K562 (cell line): ENCODE measurements around the gene MLXIPL. TPM values are rescaled to one million over a fixed set of nuclear protein-coding genes. Genes with fewer than 3 reads are reported as not detected.
A peak's percentile ranks its signal among the peaks of the same experiment; 100 is the strongest.

Experiments used
- CHD1 ChIP-seq: fragments of 200-600 bp; sonication (generic); IDR thresholded peaks from one replicate; pipeline ENCODE4 v1.6.1; 2012; ENCODE audit warnings: mild to moderate bottlenecking, moderate library complexity, low read length, inconsistent platforms
- CHD4 ChIP-seq: fragments of 200-600 bp; sonication (generic); IDR thresholded peaks from 3 replicates; pipeline ENCODE4 v1.6.1; 2012; ENCODE audit warnings: low read depth, mild to moderate bottlenecking, mixed read lengths, low read length, inconsistent platforms; ENCODE audit not compliant: insufficient read depth, insufficient replicate concordance, poor library complexity, severe bottlenecking
- FIP1L1 ChIP-seq: fragments of 200-400 bp; formaldehyde crosslinking; IDR thresholded peaks from 2 replicates; pipeline ENCODE4 v1.6.1; 2018; ENCODE audit warnings: mild to moderate bottlenecking, low read depth, low read length; ENCODE audit not compliant: poor library complexity, severe bottlenecking
- HMG20A ChIP-seq: fragments of 450-650 bp; formaldehyde crosslinking; conservative IDR thresholded peaks from 2 replicates; pipeline ENCODE4 v1.4.0; 2020; ENCODE audit warnings: mild to moderate bottlenecking, mixed read lengths
- HMGN3 ChIP-seq: IDR thresholded peaks from 2 replicates; pipeline ENCODE4 v1.6.1; 2011; ENCODE audit warnings: borderline replicate concordance, low read depth, mild to moderate bottlenecking, mixed read lengths, low read length; ENCODE audit not compliant: insufficient read length; ENCODE audit errors: extremely low read depth
- HOXB6 ChIP-seq: fragments of 250-450 bp; sonication (Bioruptor Pico); IDR thresholded peaks from 2 replicates; pipeline ENCODE4 v1.5.1; 2022; ENCODE audit warnings: mild to moderate bottlenecking, borderline replicate concordance
- KAT2B ChIP-seq: IDR thresholded peaks from one replicate; pipeline ENCODE4 v1.6.1; 2012; ENCODE audit warnings: low read depth, mild to moderate bottlenecking, control low read depth, inconsistent platforms, low read length, moderate library complexity
- LEF1 ChIP-seq: fragments of 450-650 bp; IDR thresholded peaks from 2 replicates; pipeline ENCODE4 v1.6.1; 2016; ENCODE audit warnings: mild to moderate bottlenecking
- NFE2L1 ChIP-seq: fragments of 450-650 bp; IDR thresholded peaks from 2 replicates; pipeline ENCODE4 v1.6.1; 2016; ENCODE audit warnings: missing genetic modification characterization, low read depth, mild to moderate bottlenecking, missing compliant biosample characterization, moderate library complexity, borderline replicate concordance
- NR1H2 ChIP-seq: sonication (generic); formaldehyde crosslinking; IDR thresholded peaks from 2 replicates; pipeline ENCODE4 v1.4.0; 2020; ENCODE audit warnings: mild to moderate bottlenecking, missing genetic modification reagents
- PHF8 ChIP-seq: fragments of 200-600 bp; sonication (generic); IDR thresholded peaks from 2 replicates; pipeline ENCODE4 v1.6.1; 2012; ENCODE audit warnings: mixed run types, mild to moderate bottlenecking, inconsistent platforms, low read length, moderate library complexity, borderline replicate concordance
- POLR2A ChIP-seq: fragments of 450-650 bp; conservative IDR thresholded peaks from 2 replicates; pipeline ENCODE4 v1.6.1; 2016
- PTTG1 ChIP-seq: fragments of 450-650 bp; IDR thresholded peaks from 2 replicates; pipeline ENCODE4 v1.6.1; 2016; ENCODE audit warnings: low read depth, mild to moderate bottlenecking, missing genetic modification characterization, missing compliant biosample characterization
- SIN3A ChIP-seq, 2 experiments: fragments of 150-350 bp in 1 of 2; IDR thresholded peaks; 2 replicates each; pipeline ENCODE4 v1.6.1; 2011 to 2016; ENCODE audit warnings: borderline replicate concordance in 2 of 2, low read depth in 2 of 2, low read length in 2 of 2, mild to moderate bottlenecking in 2 of 2, moderate library complexity in 2 of 2; ENCODE audit not compliant: control insufficient read depth in 1 of 2
- SPI1 ChIP-seq: IDR thresholded peaks from 2 replicates; pipeline ENCODE4 v1.6.1; 2011; ENCODE audit warnings: low read depth, low read length, control low read depth, borderline replicate concordance
- STAT5A ChIP-seq: IDR thresholded peaks from 2 replicates; pipeline ENCODE4 v1.6.1; 2012; ENCODE audit warnings: low read length, inconsistent platforms, borderline replicate concordance
- SUPT5H ChIP-seq: fragments of 450-650 bp; IDR thresholded peaks from 2 replicates; pipeline ENCODE4 v1.6.1; 2016
- TARDBP ChIP-seq: fragments of 450-650 bp; IDR thresholded peaks from 2 replicates; pipeline ENCODE4 v1.6.1; 2016
- TBP ChIP-seq: optimal IDR thresholded peaks from 2 replicates; pipeline ENCODE3; 2011; ENCODE audit warnings: low read depth, low read length, improper control_type of control experiment
- TCF7 ChIP-seq: sonication (generic); IDR thresholded peaks from 2 replicates; pipeline ENCODE4 v1.6.1; 2016; ENCODE audit warnings: antibody characterized with exemption, borderline replicate concordance
- TCFL5 ChIP-seq: fragments of 250-450 bp; sonication (Bioruptor Pico); conservative IDR thresholded peaks from 2 replicates; pipeline ENCODE4 v1.6.1; 2021; ENCODE audit warnings: mild to moderate bottlenecking, moderate library complexity, matching md5 sums
- TFAM ChIP-seq: fragments of 250-450 bp; sonication (Bioruptor Pico); conservative IDR thresholded peaks from 2 replicates; pipeline ENCODE4 v1.5.0; 2021; ENCODE audit warnings: mild to moderate bottlenecking, moderate library complexity
- ZNF133 ChIP-seq: fragments of 250-450 bp; sonication (Bioruptor Pico); IDR thresholded peaks from 2 replicates; pipeline ENCODE4 v1.4.0; 2020; ENCODE audit warnings: mild to moderate bottlenecking
- ZNF184 ChIP-seq: sonication (generic); formaldehyde crosslinking; IDR thresholded peaks from 2 replicates; pipeline ENCODE4 v1.5.0; 2020; ENCODE audit warnings: missing genetic modification reagents
- ZNF436 ChIP-seq: fragments of 250-450, 450-650 bp; sonication (Bioruptor Pico); formaldehyde crosslinking; IDR thresholded peaks from 2 replicates; pipeline ENCODE4 v1.7.0; 2020; ENCODE audit warnings: mild to moderate bottlenecking
- polyA plus RNA-seq, 8 experiments: library from polyadenylated mRNA; depleted of rRNA in 4 of 8; stranded (reverse) in 5 of 8; unstranded in 3 of 8; fragments of >200 nt; fragmentation: Nextera tagmentation in 2 of 8; fragmentation: Illumina TruSeq in 1 of 8; extraction: Ambion mirVana in 2 of 8; extraction: Trizol in 1 of 8; gene quantifications; 2 replicates each; pipeline versions ENCODE4 v1.2.1 to v1.2.3, GENCODE V29; 2011 to 2014; ENCODE audit warnings: inconsistent platforms in 1 of 8, missing spikeins in 1 of 8
- total RNA-seq, 7 experiments: library from RNA; depleted of rRNA in 6 of 7; stranded (reverse); fragments of >200 nt in 6 of 7; fragmentation: Illumina TruSeq in 2 of 7; extraction: Trizol in 2 of 7; gene quantifications; 2 replicates each; pipeline versions ENCODE4 v1.2.1 to v1.2.3, GENCODE V29; 2011 to 2021; ENCODE audit warnings: low replicate concordance in 1 of 7
- TF ChIP-seq, protein P1 (sequence below): fragments of 450-650 bp; formaldehyde crosslinking; IDR thresholded peaks from 2 replicates; pipeline ENCODE4 v1.4.0; 2020; ENCODE audit warnings: mild to moderate bottlenecking

MLXIPL gene
- total and polyA plus RNA-seq, 9 of the 15 experiments (the other 6 are each of a cell fraction or from before 2014, with no cell fraction given): 0.11 to 18.4 (median 1.4) TPM

DNA sequence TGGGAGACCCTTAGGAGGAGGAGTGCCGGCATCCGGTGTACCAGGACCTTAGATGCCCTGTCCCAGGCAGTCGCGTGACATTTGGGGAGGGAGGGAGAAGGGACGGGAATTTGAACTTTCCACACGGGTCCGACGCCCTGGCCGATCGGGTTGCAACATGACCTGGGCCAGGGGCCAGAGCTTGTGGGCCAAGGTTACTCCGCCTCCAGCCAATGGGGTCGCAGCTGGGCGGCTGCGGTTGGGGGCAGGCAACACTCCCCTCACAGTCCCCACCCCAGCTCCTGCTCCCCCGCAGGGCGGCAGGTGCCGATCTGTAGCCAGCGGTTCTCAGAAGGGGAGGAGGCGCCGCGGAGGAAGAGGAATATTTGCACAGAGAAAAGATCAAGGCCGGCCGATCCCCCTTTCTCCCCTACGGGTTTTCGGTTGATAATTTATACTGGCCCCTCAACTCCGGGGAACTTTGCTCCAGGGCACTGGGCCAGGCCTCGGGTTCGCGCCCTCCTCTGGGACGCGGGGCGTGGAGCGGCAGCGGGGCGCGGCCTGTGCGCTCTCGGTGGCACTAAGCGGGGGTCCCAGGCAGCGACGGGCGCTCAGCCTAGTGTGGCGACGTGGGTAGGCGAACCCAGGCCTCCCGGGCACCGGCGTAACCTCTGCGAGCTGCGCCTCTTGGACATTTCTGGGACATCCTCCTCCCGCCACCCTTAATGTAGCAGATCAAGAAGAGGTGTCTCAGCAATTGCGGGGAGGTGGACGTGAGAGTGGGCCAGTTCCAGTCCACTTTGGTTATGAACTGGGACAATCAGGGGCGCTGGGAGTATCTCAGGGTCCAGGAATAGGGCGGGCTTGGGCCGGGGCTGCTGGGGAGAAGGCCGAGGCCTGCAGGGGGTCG, 1.2 kb downstream of the MLXIPL start (continued):
- TF ChIP-seq STAT5A: no peak
- no peak for TF ChIP-seq ZNF133 (CRISPR knock-in tag)
- no peak for TF ChIP-seq HOXB6 (CRISPR knock-in tag)
- TF ChIP-seq PTTG1: no peak
- no peak for TF ChIP-seq TBP
- TF ChIP-seq KAT2B: no peak
- no peak for TF ChIP-seq SPI1
- no peak for TF ChIP-seq TFAM (CRISPR knock-in tag)
- no peak for TF ChIP-seq PHF8
- no peak for TF ChIP-seq HMG20A
- no peak for TF ChIP-seq SUPT5H
- no peak for TF ChIP-seq ZNF436 (CRISPR knock-in tag)
- TF ChIP-seq CHD1: no peak
- peak; percentile 58; the same call in 1 of the 2 replicates for TF ChIP-seq LEF1
- no peak for TF ChIP-seq CHD4
- TF ChIP-seq FIP1L1: no peak
- no peak for TF ChIP-seq NFE2L1 (tag)
- no peak for TF ChIP-seq HMGN3
- TF ChIP-seq NR1H2 (CRISPR knock-in tag): 0 out of 2 replicates have a peak, but pooled peaks have one; percentile 29
- no peak for TF ChIP-seq TARDBP
- no peak for TF ChIP-seq POLR2A
- TF ChIP-seq, protein P1, sequence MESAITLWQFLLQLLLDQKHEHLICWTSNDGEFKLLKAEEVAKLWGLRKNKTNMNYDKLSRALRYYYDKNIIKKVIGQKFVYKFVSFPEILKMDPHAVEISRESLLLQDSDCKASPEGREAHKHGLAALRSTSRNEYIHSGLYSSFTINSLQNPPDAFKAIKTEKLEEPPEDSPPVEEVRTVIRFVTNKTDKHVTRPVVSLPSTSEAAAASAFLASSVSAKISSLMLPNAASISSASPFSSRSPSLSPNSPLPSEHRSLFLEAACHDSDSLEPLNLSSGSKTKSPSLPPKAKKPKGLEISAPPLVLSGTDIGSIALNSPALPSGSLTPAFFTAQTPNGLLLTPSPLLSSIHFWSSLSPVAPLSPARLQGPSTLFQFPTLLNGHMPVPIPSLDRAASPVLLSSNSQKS (CRISPR knock-in tag): no peak
- no peak for TF ChIP-seq SIN3A (IDR thresholded peaks at IDR 0.05; ENCODE audit: borderline replicate concordance in 2 of 2, control insufficient read depth in 1 of 2, low read depth in 2 of 2, low read length in 2 of 2)
- no peak for TF ChIP-seq TCF7
- TF ChIP-seq ZNF184 (CRISPR knock-in tag): no peak
- no peak for TF ChIP-seq TCFL5
